ENCODE results near the gene FGF8.
"Not testable (repeated sequence)": the region's sequence is repeated elsewhere in the genome, so short reads cannot be mapped to it uniquely, and the experiment has no call there.

DNA sequence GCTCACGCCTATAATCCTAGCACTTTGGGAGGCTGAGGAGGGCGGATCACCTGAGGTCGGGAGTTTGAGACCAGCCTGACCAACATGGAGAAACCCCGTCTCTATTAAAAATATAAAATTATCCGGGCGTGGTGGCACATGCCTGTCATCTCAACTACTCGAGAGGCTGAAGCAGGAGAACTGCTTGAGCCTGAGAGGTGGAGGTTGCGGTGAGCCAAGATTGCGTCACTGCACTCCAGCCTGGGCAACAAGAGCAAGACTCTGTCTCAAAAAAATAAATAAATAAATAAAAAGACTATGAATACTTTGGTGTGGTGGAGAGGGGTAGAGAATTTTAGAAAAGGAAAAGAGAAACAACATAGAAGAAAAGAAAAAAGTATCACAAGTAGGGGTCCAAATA lies 13.3 kb upstream of the FGF8 start:
- not testable (repeated sequence) for TF ChIP-seq SUZ12 (IDR thresholded peaks at IDR 0.05; ENCODE audit: extremely low read depth, insufficient read depth, insufficient read length); ZNF274 (IDR thresholded peaks at IDR 0.05; ENCODE audit: low read depth, low read length)

All from NT2/D1 (cell line).